Raji (cell line): Measurements from ENCODE around the gene SSTR5.

ENCODE experiments used
- POLR2A ChIP-seq: IDR thresholded peaks from 2 replicates; pipeline ENCODE4 v1.6.1; 2011; ENCODE audit warnings: low read depth, low read length, control low read depth; ENCODE audit not compliant: insufficient read depth

SSTR5 gene

GRCh38 chr16:1097800-1098199 is 25.3 kb downstream of the SSTR5 start:
- no peak for TF ChIP-seq POLR2A

DNA sequence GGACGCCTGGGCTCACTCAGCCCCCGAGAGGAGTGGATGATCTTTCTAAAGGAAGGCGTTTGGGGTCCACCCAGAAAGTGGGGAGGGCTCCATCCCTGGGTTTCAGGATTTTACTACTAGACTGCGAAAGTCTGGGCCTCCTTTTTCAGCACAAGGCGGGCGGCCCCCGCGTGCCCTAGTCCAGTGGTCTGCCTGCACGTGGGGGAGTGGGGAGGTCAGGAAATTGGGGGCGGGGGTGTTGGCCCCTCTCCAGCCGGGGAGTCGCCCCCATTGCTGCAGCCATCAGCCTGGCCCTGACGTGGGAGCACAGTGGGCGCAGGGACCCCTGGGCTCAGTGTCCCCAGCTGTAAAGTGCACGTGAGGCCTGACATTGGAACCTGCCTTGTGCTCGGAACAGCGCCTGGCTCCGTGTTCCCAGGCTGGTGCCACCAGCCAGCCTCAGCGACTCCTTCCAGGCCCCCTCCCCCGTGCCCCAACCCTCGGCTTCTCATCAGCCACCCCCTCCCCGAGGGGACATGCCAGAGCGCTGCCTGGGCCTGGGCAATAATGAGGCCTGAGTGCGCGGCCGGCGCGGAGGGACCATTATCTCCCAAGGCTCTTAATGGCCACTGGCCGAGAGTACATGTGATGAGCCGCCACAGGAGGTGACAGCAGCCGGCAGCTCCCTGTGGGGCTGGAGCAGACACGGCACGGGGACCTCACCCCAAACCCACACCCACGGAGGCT is 25.9 kb downstream of the SSTR5 start:
- TF ChIP-seq POLR2A = no peak

GRCh38 chr16:1099189-1100083 is 26.9 kb downstream of the SSTR5 start:
- no peak for TF ChIP-seq POLR2A

- TF ChIP-seq POLR2A = no peak
Measured at GRCh38 chr16:1100084-1100800, 27.7 kb downstream of the SSTR5 start.

DNA sequence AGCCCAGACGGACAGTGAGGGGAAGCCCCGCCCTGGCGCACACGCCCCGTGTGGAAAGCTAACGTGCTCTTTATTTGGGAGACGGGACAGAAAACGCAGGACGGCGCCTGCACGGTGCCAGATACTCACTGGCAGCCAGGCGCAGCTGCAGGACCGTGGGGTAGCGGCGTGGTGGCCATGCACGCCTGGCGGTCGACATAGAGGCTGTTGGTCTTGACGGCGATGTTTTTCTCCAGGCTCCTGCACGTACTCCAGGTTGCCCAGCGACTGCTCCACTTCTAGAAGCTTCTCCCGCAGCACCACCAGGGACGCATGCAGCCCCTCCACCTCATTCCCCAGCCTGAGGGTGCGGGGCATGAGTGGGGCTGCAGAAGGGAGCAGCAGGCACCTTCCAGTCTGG is 28.6 kb downstream of the SSTR5 start:
- TF ChIP-seq POLR2A = no peak

- TF ChIP-seq POLR2A = no peak
Measured at GRCh38 chr16:1101573-1102332, 29.2 kb downstream of the SSTR5 start.

- no peak for TF ChIP-seq POLR2A
Measured at GRCh38 chr16:1102333-1102700, 29.8 kb downstream of the SSTR5 start.

- TF ChIP-seq POLR2A = no peak
Measured at GRCh38 chr16:1102921-1103635, 30.5 kb downstream of the SSTR5 start.

DNA sequence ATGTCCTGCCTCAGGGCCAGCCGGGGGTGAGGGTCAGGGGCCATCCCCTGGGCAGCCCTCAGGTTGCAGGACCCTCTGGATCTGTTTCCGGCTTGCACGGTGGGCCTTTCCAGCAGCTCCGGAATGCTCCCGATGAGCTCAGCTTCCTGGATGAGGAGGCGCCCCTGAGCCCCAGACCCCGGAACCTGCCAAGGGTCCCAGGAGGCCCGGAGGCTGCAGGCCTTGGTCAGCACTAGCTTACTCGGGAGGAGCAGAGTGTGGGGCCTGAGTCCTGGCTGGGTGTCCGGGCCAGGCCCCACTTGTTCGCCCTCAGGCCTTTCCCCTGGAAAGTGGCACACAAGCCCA is 31.1 kb downstream of the SSTR5 start:
- no peak for TF ChIP-seq POLR2A

- TF ChIP-seq POLR2A = no peak
Measured at GRCh38 chr16:1105888-1106620, 33.5 kb downstream of the SSTR5 start.

- no peak for TF ChIP-seq POLR2A
Measured at GRCh38 chr16:1106659-1107058, 34.1 kb downstream of the SSTR5 start.

GRCh38 chr16:1107141-1107540 is 34.6 kb downstream of the SSTR5 start:
- TF ChIP-seq POLR2A = no peak

GRCh38 chr16:1107731-1108130 is 35.2 kb downstream of the SSTR5 start:
- no peak for TF ChIP-seq POLR2A

- no peak for TF ChIP-seq POLR2A
Measured at GRCh38 chr16:1108299-1109252, 36.0 kb downstream of the SSTR5 start.
